Measurements from ENCODE around the gene LAMC3.
"Not testable (repeated sequence)": the region's sequence is repeated elsewhere in the genome, so short reads cannot be mapped to it uniquely, and the experiment has no call there.

DNA sequence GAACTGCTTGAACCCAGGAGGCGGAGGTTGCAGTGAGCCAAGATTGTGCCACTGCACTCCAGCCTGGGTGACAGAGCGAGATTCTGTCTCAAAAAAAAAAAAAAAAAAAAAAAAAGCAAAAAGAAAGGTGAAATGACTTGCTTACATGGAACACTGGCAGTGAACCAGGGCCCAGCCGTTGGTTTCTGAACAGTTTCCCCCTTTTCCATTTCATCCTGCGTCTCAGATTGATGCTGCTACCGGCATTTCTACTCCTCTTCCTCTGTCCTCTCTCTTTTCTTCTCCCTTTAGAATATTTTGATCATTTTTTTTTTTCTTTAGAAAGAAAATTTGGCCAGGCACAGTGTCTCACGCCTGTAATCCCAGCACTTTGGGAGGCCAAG is 106.4 kb downstream of the LAMC3 start:
- TF ChIP-seq, protein P1, sequence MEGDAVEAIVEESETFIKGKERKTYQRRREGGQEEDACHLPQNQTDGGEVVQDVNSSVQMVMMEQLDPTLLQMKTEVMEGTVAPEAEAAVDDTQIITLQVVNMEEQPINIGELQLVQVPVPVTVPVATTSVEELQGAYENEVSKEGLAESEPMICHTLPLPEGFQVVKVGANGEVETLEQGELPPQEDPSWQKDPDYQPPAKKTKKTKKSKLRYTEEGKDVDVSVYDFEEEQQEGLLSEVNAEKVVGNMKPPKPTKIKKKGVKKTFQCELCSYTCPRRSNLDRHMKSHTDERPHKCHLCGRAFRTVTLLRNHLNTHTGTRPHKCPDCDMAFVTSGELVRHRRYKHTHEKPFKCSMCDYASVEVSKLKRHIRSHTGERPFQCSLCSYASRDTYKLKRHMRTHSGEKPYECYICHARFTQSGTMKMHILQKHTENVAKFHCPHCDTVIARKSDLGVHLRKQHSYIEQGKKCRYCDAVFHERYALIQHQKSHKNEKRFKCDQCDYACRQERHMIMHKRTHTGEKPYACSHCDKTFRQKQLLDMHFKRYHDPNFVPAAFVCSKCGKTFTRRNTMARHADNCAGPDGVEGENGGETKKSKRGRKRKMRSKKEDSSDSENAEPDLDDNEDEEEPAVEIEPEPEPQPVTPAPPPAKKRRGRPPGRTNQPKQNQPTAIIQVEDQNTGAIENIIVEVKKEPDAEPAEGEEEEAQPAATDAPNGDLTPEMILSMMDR (IDR thresholded peaks at IDR 0.05): not testable (repeated sequence)
- not testable (repeated sequence) for TF ChIP-seq POLR2A (IDR thresholded peaks at IDR 0.05)
